MV-4-11 (cell line): ENCODE results near the gene KAT2B.
A peak's percentile ranks its signal among the peaks of the same experiment; 100 is the strongest.

Experiments
- DNase-seq: peaks from one replicate; lab custom pipeline; 2025; lab: John Stamatoyannopoulos, UW

Gene KAT2B

GRCh38 chr3:20064796-20065564 lies 24.7 kb downstream of the KAT2B start:
- no peak for DNase-seq

DNA sequence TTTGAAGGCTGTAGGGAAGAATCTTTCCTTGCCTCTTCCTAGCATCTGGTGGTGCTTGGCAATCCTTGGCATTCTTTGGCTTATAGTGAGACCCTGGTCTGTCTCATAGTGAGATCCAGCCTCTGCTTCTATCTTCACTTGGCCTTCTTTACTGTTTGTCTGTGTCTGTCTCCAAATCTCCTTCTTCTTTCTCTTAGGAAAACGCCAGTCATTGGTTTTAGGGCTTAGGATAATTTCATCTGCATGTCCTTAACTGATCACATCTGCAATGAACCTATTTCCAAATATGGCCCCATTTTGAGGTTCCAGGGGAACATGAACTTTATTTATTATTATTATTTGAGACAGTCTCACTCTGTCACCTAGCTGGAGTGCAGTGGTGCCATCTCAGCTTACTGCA lies 25.8 kb downstream of the KAT2B start:
- no peak for DNase-seq

DNA sequence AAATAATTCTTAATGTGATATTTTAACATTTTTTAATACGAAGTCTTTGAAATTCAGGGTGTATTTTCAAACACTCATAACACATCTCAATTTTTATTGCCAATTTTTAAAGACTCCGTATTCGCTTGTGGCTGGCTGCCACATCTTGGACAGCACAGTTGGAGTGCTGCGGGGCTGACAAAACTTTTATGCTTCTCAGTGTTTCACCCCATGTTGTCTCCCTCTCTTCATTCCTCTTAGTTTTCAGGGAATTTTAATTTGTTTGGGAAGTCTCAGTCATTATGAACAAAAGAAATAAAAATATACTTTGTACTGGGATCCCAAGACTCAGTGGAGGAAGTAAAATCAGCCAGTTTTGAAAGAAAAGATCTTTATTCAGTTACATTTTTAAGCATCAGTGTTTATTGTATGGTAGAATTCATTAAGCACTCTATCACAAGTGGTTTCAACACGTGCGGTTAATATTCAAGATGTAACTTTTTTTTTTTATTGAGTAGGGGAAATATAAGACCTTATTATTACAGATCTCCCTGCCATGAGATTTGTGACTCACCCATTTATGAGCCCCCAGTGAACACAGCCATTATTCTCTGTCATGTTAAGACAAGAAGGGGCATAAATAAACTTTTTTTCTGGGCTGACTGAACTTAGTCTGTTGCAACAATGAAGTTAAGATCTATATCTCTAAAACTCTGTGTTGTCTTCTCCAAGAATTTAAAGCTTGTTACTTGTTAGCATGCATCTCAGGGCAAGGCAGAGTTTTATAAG lies 26.8 kb downstream of the KAT2B start:
- DNase-seq, result no peak

GRCh38 chr3:20068512-20069177 lies 28.4 kb downstream of the KAT2B start:
- DNase-seq, result no peak

DNA sequence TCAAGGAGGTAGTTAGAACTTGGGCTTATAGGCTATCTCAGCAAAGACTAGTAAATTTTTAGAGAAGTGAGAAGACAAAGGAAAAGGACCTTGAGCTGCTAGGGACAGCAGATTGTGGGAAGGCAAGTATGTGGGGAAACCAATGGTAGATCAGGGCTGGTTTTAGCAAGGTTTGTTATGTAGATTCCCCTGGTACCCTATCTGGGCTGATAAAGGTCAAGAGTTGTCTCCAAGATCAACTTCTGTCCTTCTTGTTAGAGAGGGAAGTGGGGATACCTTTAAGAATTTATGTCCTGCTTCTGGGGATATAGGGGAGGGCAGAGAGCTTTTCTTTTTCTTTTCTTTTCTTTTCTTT lies 28.9 kb downstream of the KAT2B start:
- DNase-seq, result peak; percentile 61

GRCh38 chr3:20071175-20071574 lies 30.9 kb downstream of the KAT2B start:
- DNase-seq, result no peak

- DNase-seq, result no peak
Observed at GRCh38 chr3:20072422-20072821, 32.2 kb downstream of the KAT2B start.

DNA sequence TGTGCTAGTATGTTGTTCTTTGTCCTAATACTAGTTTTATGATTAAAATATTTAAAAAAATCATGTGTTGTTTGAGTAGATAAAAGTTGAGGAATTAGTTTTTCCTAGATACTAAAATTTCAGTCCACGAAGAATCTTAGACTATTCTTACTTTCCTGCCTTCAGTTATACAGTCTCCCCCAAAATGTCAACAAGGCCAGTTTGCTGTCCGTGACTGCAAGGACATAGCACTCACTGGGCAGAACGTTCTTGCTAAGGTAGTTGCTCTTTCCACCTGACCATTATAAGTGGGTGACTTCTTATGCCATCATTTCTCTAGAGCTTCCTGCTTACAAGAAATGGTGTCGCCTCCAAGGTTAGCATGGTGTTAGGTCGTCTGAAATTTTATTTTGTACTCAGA lies 32.8 kb downstream of the KAT2B start:
- no peak for DNase-seq

DNA sequence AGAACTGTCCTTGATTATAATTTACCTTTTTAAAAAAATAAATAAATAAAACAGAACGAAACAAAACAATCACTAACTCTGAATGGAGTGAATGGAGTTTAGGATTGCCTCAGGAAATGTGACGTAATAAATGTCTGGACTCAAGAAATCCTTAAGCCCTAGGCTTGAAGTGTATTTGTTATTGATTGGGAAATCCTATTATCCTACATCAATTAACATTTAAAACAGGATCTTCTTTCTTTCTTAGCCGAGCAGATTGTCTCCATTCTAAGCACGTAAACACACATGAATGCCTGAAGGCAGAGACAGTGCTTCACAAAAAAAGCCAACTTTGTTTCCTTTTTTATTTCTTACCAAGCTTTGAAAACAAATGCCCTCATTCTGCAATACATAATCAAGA lies 33.4 kb downstream of the KAT2B start:
- no peak for DNase-seq

GRCh38 chr3:20074226-20075063 lies 34.2 kb downstream of the KAT2B start:
- DNase-seq, result no peak

GRCh38 chr3:20075197-20075596 lies 35.0 kb downstream of the KAT2B start:
- no peak for DNase-seq

- no peak for DNase-seq
Observed at GRCh38 chr3:20076296-20076997, 36.2 kb downstream of the KAT2B start.

- DNase-seq, result no peak
Observed at GRCh38 chr3:20077068-20077467, 36.8 kb downstream of the KAT2B start.

- DNase-seq, result no peak
Observed at GRCh38 chr3:20078194-20078714, 38.0 kb downstream of the KAT2B start.

- no peak for DNase-seq
Observed at GRCh38 chr3:20079621-20080020, 39.4 kb downstream of the KAT2B start.

DNA sequence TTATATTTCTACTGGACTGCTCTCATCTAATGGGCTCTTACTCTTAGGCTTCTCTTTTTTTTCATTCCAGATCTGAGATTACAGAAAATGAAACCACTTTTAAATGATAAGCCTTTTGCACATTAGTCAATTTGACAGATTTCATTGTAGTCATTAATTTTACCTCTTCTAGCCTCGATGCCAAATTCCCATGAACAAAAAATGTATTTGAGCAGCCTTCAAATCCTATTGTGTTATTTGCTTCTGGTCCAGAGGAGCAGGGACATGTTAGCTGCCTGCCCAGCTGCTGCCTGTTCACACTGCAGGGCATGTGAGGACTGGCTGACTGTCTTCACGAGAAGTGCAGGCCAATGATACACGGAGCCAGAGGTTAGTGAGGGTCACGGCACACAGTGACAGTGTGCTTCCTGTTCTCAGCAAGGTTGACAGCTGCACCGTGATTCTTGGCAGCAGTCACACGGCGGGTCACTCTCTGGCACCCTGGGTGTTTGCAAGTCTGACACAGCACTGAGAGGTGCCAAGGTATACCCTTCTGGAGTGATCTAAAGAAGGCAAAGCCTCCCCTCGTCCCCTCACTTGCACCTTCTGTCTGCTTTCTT lies 40.8 kb downstream of the KAT2B start:
- DNase-seq, result peak; percentile 36

DNA sequence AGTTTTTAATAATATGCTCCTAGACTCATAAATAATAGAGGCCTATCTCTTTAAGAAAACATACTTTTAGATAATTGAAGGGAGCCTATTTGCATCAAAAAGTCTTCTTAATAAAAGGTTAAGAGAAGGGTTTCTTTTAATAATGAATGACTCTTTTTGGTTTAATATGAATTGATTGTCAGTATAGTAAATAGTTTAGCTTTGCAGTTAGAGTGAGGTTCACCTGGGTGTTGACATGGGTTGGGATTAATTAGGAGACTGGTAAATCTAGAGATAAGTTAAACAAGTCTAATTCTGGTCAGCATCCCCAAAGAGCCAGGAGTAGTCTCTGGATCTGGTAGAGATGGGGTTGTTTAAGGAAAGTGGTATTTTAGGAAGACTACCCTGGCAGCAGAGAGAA lies 43.0 kb downstream of the KAT2B start:
- no peak for DNase-seq

DNA sequence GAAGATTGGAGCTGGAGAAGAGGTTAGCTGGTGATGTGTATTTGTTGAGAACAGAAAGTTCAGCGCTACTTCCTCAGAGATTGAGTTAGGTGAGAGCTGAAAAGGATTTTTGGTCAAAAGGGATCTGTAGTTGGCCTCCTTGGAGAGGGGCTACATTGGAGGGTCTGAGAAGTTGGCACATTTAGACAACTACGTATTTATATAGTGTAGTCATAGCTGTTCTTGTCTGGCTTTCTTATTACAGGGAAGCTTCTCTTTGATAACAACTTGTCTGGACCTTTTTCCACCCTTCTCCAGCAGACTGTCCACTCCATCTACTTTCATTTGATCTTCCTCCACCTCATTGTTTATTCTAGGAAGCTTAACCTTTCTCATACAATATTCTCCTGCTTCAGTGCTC lies 43.7 kb downstream of the KAT2B start:
- no peak for DNase-seq

GRCh38 chr3:20091331-20092047 lies 51.2 kb downstream of the KAT2B start:
- DNase-seq, result no peak

DNA sequence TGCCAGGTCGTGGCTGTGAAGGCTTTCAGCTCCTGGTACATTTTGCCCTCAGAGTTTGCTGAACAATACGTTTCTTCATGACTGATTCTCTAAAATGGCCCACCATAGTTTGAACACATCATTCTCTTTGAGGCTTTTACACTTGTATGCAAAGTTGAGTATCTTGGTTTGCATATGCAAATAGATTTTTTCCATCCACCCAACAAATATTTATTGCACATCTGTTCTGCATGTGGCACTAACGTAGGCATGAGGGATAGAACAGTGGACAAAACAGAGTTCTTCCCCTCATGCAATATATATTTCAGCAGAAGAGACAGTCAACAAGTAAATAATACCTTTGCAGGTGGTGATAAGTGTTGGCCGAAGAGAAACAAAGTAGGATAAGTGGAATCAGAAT lies 55.2 kb downstream of the KAT2B start:
- DNase-seq, result no peak
